Tibial nerve (tissue), 4 donors: ENCODE data around the gene THUMPD3.

Source experiments
- CTCF ChIP-seq, 5 experiments: fragments of 200-600 bp in 3 of 5; fragments of 450-650 bp in 2 of 5; sonication (generic) in 3 of 5; IDR thresholded peaks; one replicate each; pipeline ENCODE4 v1.5.1; 2016 to 2019; ENCODE audit warnings: antibody characterized with exemption in 5 of 5, mild to moderate bottlenecking in 3 of 5, moderate library complexity in 2 of 5
- EP300 ChIP-seq, 2 donors: sonication (generic); formaldehyde crosslinking; IDR thresholded peaks; one replicate each; pipeline ENCODE4 v1.6.1; 2017; ENCODE audit warnings: antibody characterized with exemption in 2 of 2, mild to moderate bottlenecking in 1 of 2
- POLR2A ChIP-seq, 2 donors: fragments of 450-650 bp; IDR thresholded peaks; one replicate each; pipeline ENCODE4 v1.6.1; 2017; ENCODE audit warnings: antibody characterized with exemption in 2 of 2, mild to moderate bottlenecking in 2 of 2, moderate library complexity in 2 of 2

- TF ChIP-seq POLR2A (IDR thresholded peaks at IDR 0.05), result no peak
- no peak for TF ChIP-seq EP300 (IDR thresholded peaks at IDR 0.05)
- no peak for TF ChIP-seq CTCF (IDR thresholded peaks at IDR 0.05)
Measured at GRCh38 chr3:9435316-9435715, 72.5 kb downstream of the THUMPD3 start.
